ENCODE results near the gene OR5AC2.

OR5AC2 gene, protein sequence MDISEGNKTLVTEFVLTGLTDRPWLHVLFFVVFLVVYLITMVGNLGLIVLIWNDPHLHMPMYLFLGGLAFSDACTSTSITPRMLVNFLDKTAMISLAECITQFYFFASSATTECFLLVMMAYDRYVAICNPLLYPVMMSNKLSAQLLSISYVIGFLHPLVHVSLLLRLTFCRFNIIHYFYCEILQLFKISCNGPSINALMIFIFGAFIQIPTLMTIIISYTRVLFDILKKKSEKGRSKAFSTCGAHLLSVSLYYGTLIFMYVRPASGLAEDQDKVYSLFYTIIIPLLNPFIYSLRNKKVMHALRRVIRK

DNA sequence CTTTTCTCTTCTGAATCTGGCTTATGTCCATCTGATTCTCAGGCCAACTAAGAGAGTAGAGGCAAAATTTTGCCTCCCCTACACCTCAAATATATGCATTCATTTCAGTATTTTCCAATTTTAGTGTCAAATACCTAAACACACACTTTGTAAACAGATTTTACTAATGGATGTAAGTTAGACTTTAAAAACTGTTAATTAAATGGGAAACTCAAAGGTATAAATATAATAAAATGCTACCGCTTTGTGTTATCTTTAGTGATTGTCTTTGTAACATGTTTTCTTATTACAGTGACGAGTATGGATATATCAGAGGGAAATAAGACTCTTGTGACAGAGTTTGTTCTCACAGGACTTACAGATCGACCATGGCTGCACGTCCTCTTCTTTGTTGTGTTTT lies at the start of gene OR5AC2:
TSS of gene OR5AC2 (plus strand) at position 301 of the 400 bp plus-strand sequence. CDS start at position 301, 0 bp downstream.
- no peak for DNase-seq

DNA sequence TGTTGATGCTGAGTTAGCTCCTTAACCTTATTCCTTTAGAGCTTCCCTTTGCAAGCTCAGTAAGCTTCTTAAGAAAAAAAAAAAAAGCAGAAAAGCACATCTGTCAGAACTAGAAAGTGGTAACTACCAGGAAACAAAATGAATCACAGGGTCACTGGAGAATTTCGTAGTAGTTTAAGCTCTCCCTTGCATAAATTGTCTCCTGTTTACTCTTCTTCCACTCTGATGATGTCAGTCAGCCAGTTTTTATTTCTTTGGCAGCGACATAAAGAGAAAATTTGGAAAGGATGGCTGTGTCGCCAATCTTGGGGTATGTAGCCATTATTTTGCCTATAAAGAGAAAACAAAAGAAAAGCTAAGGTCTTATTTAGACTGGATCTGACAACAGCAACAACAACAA lies 48.7 kb upstream of the OR5AC2 start:
- DNase-seq: no peak

DNA sequence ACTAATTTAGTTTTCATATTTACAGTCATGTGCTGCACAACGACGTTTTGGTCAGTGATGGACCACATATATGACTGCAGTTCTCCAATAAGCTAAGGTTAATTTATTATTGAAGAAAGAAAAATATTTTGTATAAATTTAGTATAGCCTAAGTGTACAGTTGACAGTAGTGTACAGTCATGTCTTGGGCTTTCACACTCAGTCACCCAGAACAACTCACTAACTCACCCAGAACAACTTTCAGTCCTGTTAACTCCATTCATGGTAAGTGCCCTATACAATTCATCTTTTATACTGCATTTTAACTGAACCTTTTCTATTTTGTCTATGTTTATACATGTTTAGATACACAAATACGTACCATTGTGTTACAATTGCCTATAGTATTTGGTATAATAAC lies 48.1 kb upstream of the OR5AC2 start:
- DNase-seq: no peak

DNA sequence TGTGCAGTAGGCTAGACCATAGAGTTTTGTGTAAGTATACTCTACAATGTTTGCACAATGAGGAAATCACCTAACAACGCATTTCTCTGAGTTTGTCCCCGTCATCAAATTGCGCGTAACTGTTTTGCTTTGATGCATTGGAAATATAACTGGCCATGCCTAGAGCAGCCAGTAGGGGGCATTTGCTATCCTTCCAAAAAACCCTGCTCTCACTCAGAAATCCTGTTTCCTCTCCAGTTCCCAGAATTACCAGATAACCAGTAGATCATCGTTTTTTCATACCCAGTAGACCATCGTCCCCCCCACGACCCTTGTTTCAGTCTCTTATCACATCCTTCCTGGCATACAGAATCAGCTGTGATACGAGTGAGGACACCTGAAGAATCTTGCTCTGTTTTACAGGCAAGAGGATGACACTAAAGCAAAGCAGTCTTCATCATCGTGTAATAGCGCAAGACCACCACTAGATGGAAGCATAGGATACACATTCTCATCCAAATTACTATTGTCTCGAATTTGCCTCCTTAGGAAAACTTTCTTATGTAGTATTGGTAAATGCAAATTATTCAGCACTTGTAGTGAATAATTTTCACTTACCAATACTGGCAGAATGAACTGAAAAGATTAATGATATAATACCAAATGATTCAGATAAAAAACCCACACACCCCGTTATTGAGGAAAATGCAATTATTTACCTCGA lies 47.5 kb upstream of the OR5AC2 start:
- DNase-seq: peak; percentile 75

DNA sequence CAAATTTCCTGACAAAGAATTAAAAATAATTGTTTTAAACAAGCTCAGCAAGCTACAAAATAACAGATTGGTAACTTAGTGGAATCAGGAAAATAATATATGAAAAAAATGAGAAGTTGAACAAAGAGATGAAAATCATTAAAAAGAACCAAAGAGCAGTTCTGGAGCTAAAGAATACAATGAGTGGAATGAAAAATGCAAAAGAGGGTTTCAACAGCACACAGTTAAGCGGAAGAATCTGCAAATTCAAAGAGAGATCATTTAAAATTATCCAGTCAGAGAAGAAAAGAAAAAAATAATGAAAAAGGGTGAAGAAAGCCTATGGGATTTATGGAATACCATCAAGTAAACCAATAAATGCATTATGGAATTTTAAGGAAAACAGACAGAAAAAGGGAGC lies 45.6 kb upstream of the OR5AC2 start:
- DNase-seq: no peak

DNA sequence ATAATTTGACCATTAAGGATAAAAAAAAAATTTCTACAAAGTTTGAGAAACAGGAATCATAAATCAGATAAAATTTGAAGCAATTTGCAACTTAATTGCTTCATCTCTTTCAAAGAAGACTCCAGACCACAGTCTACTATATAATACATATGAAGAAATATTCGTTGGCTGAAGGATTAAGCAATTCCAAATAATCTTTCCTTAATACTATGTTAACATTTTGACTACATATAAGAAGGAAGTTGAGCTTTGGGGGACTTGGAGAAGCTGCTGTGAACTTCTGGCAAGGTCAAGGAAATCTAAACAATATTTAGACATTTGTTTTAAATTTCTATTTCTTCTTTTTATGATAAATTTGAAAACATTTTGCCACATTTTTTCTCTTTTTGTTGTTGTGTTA lies 38.4 kb upstream of the OR5AC2 start:
- DNase-seq: no peak

DNA sequence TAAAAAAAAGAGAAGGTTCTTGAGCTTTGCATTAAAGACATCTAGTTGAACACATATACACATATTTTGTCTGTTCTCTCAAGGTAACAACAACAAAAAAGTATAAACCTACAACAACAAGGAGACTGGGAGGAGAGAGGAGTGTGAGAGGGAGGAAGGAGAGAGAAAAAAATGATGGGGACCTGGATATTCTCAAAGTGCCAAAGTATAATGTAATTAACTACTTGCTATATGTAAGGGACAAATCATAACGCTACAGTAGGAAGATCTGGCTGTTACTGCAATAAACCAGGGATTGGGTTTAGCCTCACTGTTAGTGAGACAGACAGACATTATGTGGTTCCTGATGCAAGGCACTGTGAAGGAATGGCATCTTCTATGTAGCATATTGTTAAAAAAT lies 37.7 kb upstream of the OR5AC2 start:
- no peak for DNase-seq

DNA sequence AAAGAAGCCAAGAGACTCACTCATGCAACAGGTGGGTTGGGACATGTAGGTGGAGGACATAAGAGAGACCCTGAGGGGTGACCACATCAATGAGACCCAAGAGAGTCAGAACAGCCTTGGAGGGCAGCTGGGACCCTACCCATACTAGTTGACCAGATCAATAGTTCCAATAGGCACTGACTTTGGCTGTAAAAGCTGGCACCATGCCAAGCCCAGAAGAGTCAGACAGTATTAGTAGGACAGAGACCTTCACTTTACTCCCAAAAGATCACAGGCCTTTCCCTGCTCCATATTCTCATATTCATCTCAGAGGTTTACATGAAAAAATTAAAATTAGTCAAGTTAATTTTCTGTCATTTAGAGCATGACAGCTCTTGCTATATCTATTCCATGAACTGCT lies 30.9 kb upstream of the OR5AC2 start:
- DNase-seq: no peak

DNA sequence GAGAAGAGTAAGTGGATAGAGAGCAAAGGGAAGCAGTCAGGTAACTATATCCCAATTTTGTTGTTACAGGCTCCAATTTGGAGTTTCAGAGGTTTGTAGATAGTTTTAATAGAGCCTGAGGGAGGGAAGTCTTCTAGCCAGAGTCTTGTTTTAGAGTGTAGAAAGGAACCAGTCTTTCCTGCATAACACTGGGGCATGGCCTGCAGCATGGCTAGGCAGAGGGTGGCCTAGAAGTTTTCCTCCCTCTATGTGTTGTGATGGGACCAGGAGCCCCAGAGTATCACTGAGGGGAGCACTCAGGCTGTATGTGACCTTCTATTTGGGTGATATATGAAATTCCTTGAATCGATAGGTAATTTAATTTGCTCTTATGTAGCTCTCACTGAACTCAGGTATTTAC lies 29.3 kb upstream of the OR5AC2 start:
- no peak for DNase-seq

DNA sequence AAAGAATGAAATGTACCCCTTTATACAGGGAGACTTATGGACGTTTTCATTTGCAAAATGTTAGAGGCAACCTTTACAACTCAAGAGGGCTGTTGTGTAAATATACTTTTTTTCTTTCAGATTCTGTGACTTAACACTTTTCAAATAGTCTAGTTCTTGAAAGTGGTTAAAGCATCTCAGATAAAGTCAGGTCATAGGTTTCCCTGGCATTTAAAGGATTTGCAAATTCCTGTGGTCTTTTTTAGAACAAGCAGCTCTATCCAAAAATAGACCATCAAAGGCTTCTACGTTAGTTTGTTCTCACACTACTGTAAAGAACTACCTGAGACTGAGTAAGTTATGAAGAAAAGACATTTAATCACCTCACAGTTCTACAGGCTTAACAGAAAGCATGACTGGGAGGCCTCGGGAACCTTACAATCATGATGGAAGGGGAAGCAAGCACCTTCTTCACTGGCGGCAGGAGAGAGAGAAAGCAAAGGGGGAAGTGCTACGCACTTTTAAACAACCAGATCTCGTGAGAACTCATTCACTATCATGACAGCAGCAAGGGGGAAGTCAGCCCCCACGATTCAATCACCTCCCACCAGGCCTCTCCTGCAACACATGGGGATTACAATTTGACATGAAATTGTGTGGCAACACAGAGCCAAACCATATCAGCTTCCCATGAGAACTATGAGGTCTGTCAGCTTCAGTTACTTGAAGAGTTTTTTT lies 28.6 kb upstream of the OR5AC2 start:
- DNase-seq: no peak

DNA sequence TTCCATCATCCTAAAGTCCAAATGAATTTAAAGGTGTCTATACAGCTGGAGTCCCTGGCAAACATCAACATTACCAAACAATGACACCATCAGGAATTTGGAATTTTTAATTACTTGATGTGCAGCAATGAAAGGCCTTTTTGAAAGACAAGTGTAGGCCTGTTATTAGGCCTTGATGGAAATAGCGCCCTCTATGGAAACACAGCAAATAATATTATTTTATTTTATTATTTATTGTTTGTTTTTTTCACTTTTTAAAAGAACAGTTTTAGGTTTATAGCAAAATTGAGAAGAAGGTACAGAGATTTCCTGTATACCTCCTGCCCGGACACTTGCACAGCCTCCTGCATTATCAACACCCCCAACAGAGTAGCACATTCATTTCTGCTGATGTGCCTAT lies 18.1 kb upstream of the OR5AC2 start:
- DNase-seq: no peak

DNA sequence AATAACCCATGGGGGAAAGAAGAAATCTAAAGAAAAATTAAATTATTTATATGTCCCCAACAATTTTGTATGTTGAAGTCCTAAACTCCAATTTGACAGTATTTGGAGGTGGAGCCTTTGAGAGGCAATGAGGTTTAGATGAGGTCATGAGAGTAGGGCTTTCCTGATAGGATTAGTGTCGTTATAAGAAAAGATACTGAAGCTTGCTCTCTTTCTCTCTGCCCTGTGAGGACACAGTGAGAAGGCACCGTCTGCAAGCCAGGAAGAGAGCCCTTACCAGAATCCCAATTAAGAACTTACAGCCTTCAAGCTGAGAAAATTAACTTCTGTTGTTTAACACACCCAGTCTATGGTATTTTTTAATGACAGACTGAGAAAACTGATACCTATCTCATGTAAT lies 16.1 kb upstream of the OR5AC2 start:
- DNase-seq: no peak

DNA sequence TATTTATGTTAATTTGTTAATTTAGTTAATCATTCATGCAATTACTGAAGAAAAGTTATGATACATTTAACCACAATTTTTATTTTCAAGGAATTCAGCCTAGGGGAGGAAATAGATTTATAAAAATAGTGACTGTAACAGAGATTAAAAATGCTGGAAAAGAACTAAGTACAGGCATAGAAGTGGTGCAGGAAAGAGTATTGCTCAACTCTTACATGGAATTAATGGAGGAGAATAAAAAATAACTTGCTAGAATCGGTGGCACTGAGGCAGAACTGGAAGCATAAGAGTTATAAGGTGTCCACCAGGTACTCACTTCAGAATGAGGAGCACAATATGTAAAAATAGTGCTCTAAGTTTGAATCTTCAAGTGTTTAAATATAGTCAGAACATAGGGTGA lies 13.5 kb upstream of the OR5AC2 start:
- DNase-seq: no peak

DNA sequence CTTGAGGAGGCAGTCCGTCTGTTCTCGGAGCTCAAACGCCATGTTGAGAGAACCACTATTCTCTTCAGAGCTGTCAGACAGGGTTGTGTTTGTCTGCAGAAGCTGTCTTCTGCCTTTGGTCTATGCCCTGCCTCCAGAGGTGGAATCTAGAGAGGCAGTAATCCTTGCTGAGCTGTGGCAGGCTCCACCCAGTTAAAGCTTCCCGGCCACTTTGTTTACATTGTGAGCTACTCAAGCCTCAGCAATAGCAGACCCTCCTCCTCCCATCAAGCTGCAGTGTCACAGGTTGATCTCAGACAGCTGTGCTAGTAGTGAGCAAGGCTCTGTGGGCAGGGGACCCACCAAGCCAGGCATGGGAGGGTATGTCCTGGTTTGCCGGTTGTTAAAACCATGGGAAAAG lies 8.9 kb downstream of the OR5AC2 start:
- DNase-seq: no peak

DNA sequence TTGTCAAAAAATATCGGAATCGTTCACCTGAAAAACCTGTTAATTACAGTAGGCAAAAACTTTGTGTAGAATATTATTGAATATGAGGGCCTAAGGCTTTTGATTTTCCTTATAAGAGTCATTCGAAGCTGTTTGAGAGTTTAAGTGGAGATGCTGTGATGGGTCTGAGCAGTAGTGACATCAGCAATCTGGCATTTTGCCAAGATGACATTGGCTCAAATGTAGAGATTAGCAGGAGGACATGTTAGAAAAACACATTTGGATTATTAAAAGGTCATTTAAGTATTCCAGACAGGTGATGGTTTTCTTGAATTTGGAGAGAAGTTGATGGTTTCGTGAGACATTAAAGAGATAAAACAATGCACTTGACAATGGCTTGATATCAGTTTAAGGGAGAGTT lies 12.9 kb downstream of the OR5AC2 start:
- DNase-seq: no peak

DNA sequence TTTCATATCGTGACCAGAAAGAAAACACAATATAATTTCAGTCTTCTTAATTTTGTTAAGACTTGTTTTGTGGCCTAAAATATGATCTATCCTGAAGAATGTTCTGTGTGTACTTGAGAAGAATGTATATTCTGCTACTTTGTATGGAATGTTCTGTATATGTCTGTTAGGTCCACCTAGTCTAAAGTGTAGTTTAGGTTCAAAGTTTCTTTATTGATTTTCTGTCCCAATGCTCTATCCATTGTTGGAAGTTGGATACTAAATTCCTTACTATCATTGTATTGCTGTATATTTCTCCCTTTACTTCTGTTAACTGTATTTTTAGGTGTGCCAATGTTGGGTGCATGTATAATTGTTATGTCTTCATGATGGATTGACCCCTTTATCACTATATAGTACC lies 21.2 kb downstream of the OR5AC2 start:
- DNase-seq: no peak

DNA sequence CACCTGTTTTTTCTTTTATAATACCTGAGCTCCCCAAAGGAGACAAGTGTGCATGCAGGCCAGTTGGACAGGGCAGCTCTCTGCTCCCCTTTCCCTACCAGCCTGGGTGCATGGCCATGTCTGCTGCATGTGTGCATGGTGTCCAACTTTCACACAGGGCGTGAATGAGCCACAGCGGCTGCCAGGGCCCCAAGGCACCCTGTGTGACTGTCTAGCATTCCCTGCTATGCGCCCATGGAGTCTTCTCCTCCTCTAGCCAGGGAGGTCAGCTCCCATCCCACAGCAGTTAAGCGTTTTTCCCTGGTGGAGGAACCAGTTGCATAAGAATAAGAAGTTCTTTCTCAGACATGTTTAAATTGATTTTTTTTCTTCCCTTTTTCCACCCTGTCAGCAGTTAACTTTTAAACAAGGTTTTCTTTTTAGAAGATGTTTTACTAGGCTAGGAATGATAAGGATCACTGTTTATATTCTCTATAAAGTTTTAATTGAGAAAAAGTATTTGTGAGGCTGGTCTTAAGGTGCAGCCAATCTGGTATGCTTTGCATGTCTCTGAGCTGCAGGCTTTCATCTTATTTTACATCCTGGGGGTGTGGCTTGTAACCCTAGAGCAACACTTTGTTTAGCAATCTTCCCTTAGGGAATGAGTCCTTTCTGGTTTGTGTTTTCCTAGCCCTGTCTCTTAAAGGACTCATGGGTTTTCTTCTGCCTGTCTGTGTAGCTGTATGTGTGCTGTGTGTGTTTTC lies 23.0 kb downstream of the OR5AC2 start:
- DNase-seq: no peak

DNA sequence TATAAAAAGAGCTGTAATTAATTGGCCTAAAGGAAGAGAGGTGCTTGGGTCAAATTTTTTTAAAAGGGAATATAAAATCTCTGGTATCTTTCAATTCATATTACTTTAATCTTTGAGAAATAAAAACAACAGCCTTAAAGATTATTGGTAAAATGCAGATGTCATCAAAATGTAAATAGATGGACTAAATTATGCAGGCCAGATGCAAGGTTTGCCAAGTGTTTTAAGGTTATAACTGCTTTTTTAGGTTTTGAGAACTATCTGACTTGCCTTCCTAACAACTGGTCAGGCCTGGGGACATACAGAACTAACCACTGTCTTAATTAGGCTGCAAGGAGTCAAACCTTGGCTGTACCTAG lies 23.6 kb downstream of the OR5AC2 start:
- no peak for DNase-seq

DNA sequence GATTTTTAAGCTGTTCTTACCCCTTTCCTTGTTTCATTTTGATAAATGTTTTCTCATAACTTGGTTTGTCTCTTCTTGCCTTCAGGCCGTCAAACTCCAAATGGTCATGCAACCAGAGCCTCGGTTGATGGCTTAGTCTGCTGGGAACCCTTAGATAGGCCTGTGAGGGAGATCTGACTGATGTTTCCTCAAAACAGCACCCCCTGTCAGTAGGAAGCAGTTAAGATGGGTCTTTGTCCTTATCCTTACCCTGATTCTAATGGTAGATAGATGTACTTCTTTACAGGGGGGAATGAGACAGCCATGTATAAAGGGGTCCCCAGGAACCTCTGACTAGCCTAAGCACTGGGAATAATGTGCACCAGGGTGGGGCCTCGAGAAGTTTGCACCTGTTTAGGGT lies 27.3 kb downstream of the OR5AC2 start:
- no peak for DNase-seq

DNA sequence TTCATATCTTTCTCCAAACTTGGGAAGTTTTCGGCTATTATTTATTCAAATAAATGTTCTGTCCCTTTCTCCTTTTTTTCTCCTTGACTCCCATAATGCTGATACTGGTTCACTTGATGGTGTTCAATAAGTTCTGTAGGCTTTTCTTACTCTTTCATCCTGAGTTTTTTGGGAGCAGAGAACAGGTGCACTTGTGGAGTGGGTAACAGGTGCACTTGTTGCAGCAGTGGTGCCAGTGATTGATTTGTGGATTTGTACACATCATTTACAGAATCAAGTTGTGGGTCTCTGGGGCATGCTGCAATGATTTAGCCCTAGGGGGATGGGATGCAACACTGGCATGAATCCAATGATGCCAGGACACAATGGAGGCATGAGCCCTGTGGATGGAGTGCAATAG lies 28.7 kb downstream of the OR5AC2 start:
- DNase-seq: no peak

DNA sequence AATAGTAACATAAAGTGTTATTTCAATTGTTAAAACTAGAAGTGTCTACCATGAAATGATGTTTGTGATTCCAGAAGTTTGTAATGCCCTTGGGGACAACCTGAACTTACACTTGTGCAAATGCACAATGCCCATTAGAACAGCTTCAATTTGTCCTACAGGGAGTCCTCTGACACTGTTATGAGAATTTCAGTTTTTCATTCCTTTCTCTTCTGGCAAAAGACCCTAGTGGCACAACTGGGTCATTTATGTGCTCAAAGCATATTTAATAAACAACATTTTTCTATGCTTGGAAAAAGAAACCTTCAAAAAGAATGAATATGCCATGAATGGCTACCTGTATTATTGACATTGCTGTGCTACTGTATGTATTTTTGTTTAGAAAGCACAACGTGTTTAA lies 43.4 kb downstream of the OR5AC2 start, which contains the start of gene OR5H1:
TSS of gene OR5H1 (plus strand) at position 301 of the 400 bp plus-strand sequence. CDS start 1,977 bp downstream, outside the sequence.
- DNase-seq: no peak

DNA sequence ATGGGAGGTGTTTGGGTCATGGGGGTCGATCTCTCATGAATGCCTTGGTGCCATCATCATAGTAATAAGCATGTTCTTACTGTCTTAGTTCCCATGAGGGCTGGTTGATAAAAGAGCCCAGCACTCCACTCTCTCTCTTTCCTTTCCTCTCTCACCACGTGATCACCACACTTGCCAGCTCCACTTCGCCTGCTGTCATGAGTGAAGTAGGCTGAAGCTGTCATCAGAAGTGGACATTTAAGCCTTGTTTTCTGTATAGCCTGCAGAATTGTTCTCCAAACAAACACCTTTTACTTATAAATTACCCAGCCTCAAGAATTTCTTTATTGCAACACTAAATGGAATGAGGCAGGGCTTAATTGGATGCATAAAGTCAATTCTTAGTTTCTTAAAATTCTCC lies 49.7 kb downstream of the OR5AC2 start:
- DNase-seq: no peak
